Astrocyte of the cerebellum (primary cell): ENCODE measurements around the gene NUMA1.

Experiments used
- DNase-seq: peaks from one replicate; pipeline ENCODE4 v3.0.0-alpha.2; 2011; ENCODE audit warnings: low read depth
- H3K4me3 ChIP-seq: 2 replicates; pipeline ENCODE4 v1.5.1; 2011; ENCODE audit warnings: mild to moderate bottlenecking, low read depth, low read length, moderate library complexity
- in situ Hi-C: cut with HindIII; loops from 2 replicates; pipeline ENCODE4 v1.10.0; 2017; ENCODE audit warnings: low sequenced_read_pairs
- TF ChIP-seq, protein P1 (sequence below): IDR thresholded peaks from 2 replicates; pipeline ENCODE4 v1.5.1; 2012; ENCODE audit warnings: low read length, low read depth, moderate library complexity, mild to moderate bottlenecking; ENCODE audit errors: missing control alignments

NUMA1 gene

DNA sequence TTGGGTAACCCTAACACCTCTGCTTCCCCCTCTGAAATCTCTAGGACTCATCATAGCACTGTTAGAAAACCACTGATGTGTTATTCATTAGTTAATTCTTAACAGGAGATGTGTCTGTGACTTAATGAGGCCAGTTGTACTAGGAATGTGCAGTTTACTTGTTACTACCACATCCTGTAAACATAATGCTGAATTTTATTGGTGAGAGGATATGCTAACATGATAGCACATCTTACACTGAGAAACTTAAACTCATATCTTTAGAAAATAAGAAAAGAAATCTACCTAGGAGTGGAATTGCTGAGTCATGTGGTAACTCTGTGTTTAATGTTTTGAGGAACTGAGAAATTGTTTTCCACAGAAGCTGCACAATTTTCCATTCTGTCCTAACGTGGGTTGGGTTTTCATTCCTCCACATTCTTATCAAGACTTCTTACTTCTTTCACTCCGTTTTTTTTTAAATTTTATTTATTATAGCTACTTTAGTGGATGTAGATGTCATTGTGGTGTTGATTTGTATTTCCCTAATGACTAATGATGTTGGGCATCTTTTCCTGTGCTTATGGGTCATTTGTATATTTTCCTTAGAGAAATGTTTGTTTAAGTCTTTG is 117.8 kb downstream of the NUMA1 start:
- no peak overlapping the region for H3K4me3 ChIP-seq
- in situ Hi-C loops, result no loop called here
- DNase-seq, result no peak
- TF ChIP-seq, protein P1, sequence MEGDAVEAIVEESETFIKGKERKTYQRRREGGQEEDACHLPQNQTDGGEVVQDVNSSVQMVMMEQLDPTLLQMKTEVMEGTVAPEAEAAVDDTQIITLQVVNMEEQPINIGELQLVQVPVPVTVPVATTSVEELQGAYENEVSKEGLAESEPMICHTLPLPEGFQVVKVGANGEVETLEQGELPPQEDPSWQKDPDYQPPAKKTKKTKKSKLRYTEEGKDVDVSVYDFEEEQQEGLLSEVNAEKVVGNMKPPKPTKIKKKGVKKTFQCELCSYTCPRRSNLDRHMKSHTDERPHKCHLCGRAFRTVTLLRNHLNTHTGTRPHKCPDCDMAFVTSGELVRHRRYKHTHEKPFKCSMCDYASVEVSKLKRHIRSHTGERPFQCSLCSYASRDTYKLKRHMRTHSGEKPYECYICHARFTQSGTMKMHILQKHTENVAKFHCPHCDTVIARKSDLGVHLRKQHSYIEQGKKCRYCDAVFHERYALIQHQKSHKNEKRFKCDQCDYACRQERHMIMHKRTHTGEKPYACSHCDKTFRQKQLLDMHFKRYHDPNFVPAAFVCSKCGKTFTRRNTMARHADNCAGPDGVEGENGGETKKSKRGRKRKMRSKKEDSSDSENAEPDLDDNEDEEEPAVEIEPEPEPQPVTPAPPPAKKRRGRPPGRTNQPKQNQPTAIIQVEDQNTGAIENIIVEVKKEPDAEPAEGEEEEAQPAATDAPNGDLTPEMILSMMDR, result no peak

DNA sequence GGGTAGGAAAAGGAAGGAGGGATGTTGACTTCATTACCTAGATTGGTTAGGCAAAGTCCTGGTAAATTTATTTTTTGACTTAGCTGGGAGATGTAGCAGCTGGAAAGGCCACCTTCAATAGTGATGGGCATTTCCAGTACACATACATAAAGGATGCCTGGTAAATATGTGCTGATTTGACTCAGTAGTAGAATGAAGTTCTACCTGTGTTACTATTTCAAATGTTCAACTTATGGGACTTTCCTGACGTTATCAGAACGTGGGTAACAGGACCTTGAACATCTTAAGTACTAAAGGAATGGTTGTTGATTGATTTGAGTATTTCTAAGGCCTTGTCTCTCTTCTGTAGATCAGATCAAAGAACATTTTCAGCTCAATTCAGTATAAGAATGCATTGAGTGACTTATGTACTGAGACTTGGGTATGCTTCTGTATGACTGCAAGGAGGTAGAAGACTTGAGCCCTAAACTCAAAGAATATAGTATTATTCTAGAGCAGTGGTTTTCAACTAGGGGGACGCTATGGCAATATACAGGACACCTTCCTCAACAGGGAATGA is 124.4 kb downstream of the NUMA1 start:
- DNase-seq, result no peak
- in situ Hi-C loops, result no loop called here
- TF ChIP-seq, protein P1, result no peak
- no peak overlapping the region for H3K4me3 ChIP-seq
